Neutrophil (primary cell): ENCODE measurements around the gene KRT73.
"Not testable (repeated sequence)": the region's sequence is repeated elsewhere in the genome, so short reads cannot be mapped to it uniquely, and the experiment has no call there.

Source experiments
- H3K27ac ChIP-seq: fragments of 200-600 bp; sonication (generic); 2 replicates; pipeline ENCODE4 v1.5.1; 2016; ENCODE audit warnings: mild to moderate bottlenecking, moderate library complexity
- H3K27me3 ChIP-seq: fragments of 200-600 bp; sonication (generic); 2 replicates; pipeline ENCODE4 v1.6.0; 2016; ENCODE audit warnings: mild to moderate bottlenecking
- H3K36me3 ChIP-seq: fragments of 200-600 bp; sonication (generic); 2 replicates; pipeline ENCODE4 v1.5.1; 2017
- H3K4me1 ChIP-seq, 2 experiments: fragments of 200-600 bp in 1 of 2; sonication (generic) in 1 of 2; 1 replicate in 1 of 2; 2 replicates in 1 of 2; pipeline versions ENCODE4 v1.5.1 to v1.6.1; 2013 to 2016; ENCODE audit warnings: low read depth in 1 of 2, low read length in 1 of 2, mild to moderate bottlenecking in 1 of 2, moderate library complexity in 1 of 2; ENCODE audit not compliant: control insufficient read depth in 1 of 2, insufficient read depth in 1 of 2
- H3K4me3 ChIP-seq, 2 experiments: fragments of 200-600 bp in 1 of 2; sonication (generic) in 1 of 2; 1 replicate in 1 of 2; 2 replicates in 1 of 2; pipeline ENCODE4 v1.5.1; 2013 to 2016; ENCODE audit warnings: low read depth in 1 of 2, low read length in 1 of 2, mild to moderate bottlenecking in 1 of 2, moderate library complexity in 1 of 2
- H3K9me3 ChIP-seq: fragments of 200-600 bp; sonication (generic); 2 replicates; pipeline ENCODE4 v1.5.1; 2016
- TF ChIP-seq, protein P1 (sequence below): fragments of 200-600 bp; sonication (generic); IDR thresholded peaks from 2 replicates; pipeline ENCODE4 v1.5.1; 2016; ENCODE audit warnings: antibody characterized with exemption

KRT73 gene

GRCh38 chr12:52600475-52600874 lies 17.9 kb downstream of the KRT73 start:
- Histone ChIP-seq H3K4me3 (no peak overlapping the region), H3K9me3 (no peaks in the 10 kb centered on the region), H3K4me1 (no peaks in the 10 kb centered on the region), H3K36me3 (no peaks in the 10 kb centered on the region), H3K27me3 (peaks cover 75% of the 10 kb centered on the region), H3K27ac (no peak overlapping the region)
- TF ChIP-seq, protein P1, sequence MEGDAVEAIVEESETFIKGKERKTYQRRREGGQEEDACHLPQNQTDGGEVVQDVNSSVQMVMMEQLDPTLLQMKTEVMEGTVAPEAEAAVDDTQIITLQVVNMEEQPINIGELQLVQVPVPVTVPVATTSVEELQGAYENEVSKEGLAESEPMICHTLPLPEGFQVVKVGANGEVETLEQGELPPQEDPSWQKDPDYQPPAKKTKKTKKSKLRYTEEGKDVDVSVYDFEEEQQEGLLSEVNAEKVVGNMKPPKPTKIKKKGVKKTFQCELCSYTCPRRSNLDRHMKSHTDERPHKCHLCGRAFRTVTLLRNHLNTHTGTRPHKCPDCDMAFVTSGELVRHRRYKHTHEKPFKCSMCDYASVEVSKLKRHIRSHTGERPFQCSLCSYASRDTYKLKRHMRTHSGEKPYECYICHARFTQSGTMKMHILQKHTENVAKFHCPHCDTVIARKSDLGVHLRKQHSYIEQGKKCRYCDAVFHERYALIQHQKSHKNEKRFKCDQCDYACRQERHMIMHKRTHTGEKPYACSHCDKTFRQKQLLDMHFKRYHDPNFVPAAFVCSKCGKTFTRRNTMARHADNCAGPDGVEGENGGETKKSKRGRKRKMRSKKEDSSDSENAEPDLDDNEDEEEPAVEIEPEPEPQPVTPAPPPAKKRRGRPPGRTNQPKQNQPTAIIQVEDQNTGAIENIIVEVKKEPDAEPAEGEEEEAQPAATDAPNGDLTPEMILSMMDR, result no peak

- Histone ChIP-seq H3K27ac (no peak overlapping the region), H3K9me3 (no peaks in the 10 kb centered on the region), H3K4me1 (no peaks in the 10 kb centered on the region), H3K36me3 (no peaks in the 10 kb centered on the region), H3K4me3 (no peak overlapping the region), H3K27me3 (peaks cover 75% of the 10 kb centered on the region)
- TF ChIP-seq, protein P1, result no peak
Observed at GRCh38 chr12:52600071-52600470, 18.3 kb downstream of the KRT73 start.

- Histone ChIP-seq H3K9me3 (no peaks in the 10 kb centered on the region), H3K4me3 (no peak overlapping the region), H3K27me3 (peaks cover 75% of the 10 kb centered on the region), H3K4me1 (no peaks in the 10 kb centered on the region), H3K27ac (no peak overlapping the region), H3K36me3 (no peaks in the 10 kb centered on the region)
- TF ChIP-seq, protein P1, result no peak
Observed at GRCh38 chr12:52598966-52599365, 19.4 kb downstream of the KRT73 start.

DNA sequence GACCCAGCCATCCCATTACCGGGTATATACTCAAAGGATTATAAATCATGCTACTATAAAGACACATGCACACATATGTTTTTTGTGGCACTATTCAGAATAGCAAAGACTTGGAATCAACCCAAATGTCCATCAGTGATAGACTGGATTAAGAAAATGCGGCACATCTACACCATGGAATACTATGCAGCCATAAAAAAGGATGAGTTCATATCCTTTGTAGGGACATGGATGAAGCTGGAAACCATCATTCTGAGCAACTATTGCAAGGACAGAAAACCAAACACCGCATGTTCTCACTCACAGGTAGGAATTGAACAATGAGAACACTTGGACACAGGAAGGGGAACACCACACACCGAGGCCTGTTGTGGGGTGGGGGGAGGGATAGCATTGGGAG lies 24.1 kb downstream of the KRT73 start:
- not testable (repeated sequence) for H3K9me3 ChIP-seq, H3K36me3 ChIP-seq, H3K4me3 ChIP-seq, H3K27ac ChIP-seq, H3K4me1 ChIP-seq
- peaks cover 32% of the 10 kb centered on the region for H3K27me3 ChIP-seq

DNA sequence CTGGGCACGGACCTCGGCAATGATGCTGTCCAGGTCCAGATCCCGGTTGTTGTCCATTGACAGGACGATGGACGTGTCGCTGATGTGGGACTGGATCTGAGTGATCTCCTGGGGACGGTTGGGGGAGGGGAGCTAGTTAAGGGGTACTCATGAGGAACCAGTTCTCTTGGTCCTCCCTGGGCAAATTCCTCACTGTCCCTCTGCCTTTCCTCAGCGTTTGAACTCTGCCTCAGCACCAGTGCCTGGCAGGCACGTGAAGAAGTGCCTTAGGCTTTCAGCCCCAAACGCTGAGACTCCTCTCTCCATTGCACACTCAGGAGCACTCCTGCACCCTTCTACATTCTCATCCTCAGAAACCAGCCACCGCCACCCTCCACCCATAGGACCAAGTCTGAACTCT lies 26.8 kb downstream of the KRT73 start:
- Histone ChIP-seq H3K9me3 (no peaks in the 10 kb centered on the region), H3K27me3 (peaks cover 4% of the 10 kb centered on the region), H3K27ac (no peak overlapping the region), H3K4me3 (no peak overlapping the region), H3K36me3 (no peaks in the 10 kb centered on the region), H3K4me1 (no peaks in the 10 kb centered on the region)
- TF ChIP-seq, protein P1, result no peak

GRCh38 chr12:52590021-52590420 lies 28.3 kb downstream of the KRT73 start:
- no peaks in the 10 kb centered on the region for H3K27me3 ChIP-seq
- no peaks in the 10 kb centered on the region for H3K9me3 ChIP-seq
- no peak overlapping the region for H3K27ac ChIP-seq
- no peaks in the 10 kb centered on the region for H3K36me3 ChIP-seq
- TF ChIP-seq, protein P1, result no peak
- no peaks in the 10 kb centered on the region for H3K4me1 ChIP-seq
- no peak overlapping the region for H3K4me3 ChIP-seq
